DMS79 treated with DMSO at 0.1 percent for 48 hours (cell line): ENCODE data around the gene MAZ.
"Not testable (repeated sequence)": the region's sequence is repeated elsewhere in the genome, so short reads cannot be mapped to it uniquely, and the experiment has no call there.

Experiments
- DNase-seq: peaks from one replicate; lab custom pipeline; 2025; lab: John Stamatoyannopoulos, UW

MAZ gene

DNA sequence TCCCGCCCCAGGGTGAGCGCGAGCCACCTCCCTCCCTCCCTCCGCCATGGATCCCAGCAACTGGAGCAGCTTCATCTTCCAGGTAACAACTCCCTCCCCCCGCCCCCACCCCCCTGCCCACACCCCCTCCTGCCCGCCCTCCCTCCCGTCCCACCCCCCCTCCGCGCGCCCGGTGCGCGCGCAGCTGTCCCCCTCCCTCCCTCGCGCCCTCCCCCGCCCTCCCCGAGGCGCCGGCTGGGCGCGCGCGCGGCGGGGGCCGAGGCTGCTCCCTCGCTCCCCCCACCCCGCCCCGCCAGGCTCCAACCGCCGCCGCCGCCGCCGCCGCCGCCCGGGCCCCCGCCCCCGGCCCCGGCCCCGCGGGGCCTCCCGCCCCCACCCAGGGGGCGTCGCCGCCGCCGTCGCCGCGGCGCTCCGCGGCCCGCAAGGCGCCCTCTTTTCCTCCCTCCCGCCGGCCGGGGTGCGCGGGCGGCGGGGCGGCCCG is at the start of gene MAZ:
Gene MAZ, plus strand, starts transcription at position 431 of the 481 bp plus-strand sequence. CDS start 173 bp downstream, outside the sequence.
- peak; percentile 93 for DNase-seq

GRCh38 chr16:29756654-29757053 is 49.7 kb upstream of the MAZ start:
- DNase-seq, result no peak

- not testable (repeated sequence) for DNase-seq
Measured at GRCh38 chr16:29757086-29757485, 49.2 kb upstream of the MAZ start.

DNA sequence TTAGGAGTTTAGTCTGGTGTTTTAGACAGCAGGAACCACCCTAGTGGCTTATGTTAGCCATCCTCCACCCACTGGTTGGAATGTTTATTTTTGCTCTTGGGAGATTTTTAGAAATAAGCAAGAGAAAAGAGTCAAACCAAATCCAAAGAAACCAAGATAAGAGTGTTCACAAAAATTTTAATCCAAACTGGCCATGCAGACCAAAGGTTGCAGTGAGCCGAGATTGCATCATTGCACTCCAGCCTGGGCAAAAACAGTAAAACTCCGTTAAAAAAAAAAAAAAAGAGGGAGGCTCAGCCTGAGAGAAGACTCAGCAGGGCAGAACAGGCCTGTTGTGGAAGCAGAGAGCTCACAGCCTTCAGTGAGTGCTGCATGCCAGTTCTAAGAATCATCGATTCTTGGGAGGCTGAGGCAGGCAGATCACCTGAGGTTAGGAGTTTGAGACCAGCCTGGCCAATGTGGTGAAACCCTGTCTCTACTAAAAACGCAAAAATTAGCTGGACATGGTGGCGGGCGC is 48.3 kb upstream of the MAZ start:
- no peak for DNase-seq

DNA sequence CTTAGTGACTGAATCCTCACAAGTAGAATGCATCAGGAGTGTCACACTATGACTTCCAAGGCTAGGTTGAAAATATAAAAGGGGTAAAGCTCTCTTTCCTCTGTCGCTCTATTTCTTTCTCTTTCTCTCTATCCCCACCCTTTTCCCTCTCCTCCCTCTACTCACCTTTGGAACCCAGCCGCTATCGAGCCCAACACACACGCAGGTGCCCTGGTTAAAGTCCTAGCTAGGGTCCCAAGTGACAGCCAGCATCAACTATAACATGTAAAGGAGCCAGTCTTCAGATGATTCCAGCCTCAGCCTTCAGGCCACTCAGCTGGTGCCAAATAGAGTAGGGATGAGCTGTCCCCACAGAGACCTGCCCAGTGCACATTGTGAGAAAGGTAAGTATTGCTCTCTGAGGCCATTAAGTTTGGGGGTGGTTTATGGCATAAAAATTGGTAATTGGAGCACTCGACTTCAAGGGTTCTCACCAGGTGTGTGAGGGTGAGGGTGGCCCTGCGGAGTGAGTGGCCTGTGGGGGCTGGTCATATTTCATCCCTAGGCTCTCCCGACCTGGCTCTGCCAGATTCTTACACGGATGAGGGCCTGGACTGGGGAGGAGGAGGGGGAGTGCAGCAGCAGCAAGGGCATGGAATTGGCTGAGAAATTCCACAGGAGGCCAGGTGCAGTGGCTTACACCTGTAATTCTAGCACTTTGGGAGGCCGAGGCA is 45.6 kb upstream of the MAZ start:
- DNase-seq, result peak; percentile 98

DNA sequence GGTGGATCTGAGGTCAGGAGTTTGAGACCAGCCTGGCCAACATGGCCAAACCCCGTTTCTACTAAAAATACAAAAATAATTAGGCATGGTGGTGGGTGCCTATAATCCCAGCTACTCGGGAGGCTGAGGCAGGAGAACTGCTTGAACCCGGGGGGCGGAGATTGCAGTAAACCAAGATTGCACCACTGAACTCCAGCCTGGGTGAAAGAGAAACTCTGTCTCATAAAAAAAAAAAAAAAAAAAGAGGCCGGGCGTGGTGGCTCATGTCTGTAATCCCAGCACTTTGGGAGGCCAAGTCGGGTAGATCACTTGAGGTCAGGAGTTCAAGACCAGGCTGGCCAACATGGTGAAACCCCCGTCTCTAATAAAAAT is 45.1 kb upstream of the MAZ start:
- not testable (repeated sequence) for DNase-seq

GRCh38 chr16:29761882-29762281 is 44.4 kb upstream of the MAZ start:
- no peak for DNase-seq

- DNase-seq, result no peak
Measured at GRCh38 chr16:29763326-29763725, 43.0 kb upstream of the MAZ start.

GRCh38 chr16:29765167-29766032 is 40.9 kb upstream of the MAZ start:
- DNase-seq, result peak; percentile 96

DNA sequence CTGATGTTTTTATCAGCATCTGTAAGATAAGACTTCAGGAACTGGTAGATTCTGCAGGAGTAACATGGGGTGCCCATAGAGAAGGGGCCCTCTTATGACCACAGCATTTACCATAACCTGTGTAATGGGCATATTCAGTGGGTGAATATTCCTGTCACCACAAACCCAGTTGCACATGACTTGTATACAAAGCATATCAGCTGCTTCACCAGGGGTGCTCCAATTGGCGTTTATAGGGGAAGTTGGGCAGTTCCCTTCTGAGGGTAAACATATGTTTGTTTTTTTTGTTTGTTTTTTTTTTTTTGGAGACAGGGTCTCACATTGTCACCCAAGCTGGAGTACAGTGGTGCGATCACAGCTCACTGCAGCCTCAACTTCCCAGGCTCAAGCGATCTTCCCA is 39.8 kb upstream of the MAZ start:
- no peak for DNase-seq

- no peak for DNase-seq
Measured at GRCh38 chr16:29767062-29767461, 39.3 kb upstream of the MAZ start.

DNA sequence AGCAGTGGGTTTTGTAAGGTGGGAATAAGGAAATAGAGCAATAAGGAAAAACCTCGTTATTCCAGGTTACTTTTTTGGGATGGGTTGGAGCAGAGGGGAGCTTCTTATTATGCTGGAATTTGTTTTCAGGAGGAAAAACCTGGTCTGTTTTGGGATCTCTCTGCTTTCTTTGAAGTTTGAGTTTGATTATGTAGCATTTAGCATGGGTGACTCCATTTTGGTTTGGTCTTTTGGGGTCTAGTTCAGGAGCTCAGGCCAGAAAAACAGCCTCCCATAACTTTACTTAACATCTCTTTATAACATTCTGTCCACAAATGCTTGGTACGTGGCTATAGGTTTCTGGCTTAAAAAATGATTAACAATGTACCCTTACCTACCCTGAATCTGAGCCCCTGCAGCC is 36.8 kb upstream of the MAZ start:
- no peak for DNase-seq

DNA sequence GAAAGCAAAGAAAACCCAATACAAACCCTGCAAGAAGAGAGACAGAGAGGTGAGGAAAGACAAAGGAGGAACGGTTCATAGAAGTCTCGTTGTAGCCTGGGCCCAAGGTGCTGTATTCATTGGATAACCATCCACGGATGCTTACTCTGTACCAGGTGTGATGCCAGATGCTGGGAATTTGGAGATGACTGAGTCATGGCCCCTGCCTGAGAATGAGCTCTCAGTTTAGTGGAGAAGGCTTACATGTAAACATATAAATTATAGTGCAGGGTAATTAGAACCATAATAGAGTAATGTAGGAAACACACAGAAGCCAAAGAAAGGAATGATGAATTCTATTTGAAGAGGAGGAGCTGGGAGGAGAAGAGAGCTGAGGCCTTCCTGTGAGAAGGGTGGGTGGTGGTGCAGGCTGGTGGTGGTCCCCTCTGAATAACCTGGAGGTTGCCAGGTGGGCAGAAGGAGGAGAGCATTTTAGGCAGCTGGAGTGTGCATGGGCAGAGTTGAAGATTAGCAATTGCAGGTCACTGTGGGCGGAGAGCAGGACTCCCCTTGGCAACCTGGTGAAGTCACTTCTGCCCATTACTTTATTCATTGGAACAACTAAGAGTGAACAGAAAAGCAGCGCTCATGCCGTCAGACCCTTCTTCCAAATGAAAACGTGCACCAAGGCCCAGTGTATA is 35.9 kb upstream of the MAZ start:
- DNase-seq, result no peak

DNA sequence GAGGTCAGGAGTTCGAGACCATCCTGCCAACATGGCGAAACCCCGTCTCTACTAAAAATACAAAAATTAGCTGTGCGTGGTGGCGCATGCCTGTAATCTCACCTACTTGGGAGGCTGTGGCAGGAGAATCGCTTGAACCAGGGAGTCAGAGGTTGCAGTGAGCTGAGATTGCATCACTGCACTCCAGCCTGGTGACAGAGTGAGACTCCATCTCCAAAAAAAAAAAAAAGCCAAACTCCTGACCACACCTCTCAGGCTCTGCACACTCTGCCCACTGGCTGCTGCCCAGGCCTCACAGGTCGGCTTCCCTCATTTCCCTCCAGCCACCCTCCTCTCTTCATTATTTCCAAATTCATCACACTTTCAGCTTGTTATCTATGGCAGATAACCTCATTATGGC is 34.0 kb upstream of the MAZ start:
- DNase-seq, result not testable (repeated sequence)

DNA sequence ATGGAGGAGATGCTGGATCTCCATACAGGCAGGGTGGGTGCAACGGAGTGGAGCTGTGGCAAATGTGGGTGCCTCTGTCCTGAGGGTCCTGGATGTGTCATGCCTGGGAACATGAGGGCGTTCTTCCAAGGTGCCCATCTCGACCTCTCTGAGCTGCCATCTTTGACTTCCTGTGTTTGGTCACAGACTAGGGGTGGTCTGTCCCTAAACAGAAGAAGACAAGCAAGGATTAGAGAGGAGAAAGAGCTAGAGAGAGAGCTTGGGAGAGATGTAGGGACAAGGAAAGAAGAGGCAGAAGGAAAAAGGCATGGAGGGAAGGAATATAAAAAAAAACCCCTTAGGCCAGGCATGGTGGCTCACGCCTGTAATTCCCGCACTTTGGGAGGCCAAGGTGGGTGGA is 31.6 kb upstream of the MAZ start:
- DNase-seq, result no peak

GRCh38 chr16:29775742-29776408 is 30.5 kb upstream of the MAZ start:
- DNase-seq, result no peak

DNA sequence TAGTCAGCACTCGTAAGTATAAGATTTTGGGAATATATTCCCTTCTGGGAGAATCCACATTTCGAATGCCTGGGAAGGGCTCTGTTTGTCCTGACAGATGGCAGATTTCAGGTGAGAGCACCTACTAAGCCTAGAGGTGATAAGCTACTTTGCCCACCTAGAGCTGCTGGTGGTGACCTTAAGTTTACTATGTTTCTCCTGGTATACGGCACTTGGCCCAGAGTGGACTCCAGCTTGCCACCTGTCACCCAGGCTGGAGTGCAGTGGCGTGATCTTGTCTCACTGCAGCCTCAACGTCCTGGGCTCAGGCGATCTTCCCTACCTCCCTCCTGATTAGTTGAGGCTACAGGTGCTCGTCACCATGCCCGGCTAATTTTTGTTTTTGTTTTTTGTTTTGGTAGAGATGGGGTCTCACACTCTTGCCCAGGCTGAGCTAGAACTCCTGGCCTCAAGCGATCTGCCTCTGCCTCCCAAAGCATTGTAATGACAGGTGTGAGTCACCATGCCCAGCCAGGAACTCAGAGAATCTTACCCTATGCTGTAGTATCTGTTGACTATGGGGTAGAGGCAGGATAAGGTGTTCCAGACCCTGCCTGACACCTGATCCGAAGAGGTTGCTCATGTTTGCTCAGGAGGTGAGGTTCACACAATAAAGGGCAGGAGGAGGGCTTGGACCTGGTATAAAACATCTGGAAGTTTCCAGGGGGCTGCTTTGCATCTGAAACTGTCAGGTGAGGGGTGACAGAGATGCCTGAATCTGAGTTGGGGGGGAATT is 28.6 kb upstream of the MAZ start, which contains the start of gene ZG16:
Gene ZG16, plus strand, starts transcription at position 681 of the 775 bp plus-strand sequence. CDS start 1,011 bp downstream, outside the sequence.
- DNase-seq, result no peak

GRCh38 chr16:29779474-29779873 is 26.9 kb upstream of the MAZ start:
- no peak for DNase-seq

DNA sequence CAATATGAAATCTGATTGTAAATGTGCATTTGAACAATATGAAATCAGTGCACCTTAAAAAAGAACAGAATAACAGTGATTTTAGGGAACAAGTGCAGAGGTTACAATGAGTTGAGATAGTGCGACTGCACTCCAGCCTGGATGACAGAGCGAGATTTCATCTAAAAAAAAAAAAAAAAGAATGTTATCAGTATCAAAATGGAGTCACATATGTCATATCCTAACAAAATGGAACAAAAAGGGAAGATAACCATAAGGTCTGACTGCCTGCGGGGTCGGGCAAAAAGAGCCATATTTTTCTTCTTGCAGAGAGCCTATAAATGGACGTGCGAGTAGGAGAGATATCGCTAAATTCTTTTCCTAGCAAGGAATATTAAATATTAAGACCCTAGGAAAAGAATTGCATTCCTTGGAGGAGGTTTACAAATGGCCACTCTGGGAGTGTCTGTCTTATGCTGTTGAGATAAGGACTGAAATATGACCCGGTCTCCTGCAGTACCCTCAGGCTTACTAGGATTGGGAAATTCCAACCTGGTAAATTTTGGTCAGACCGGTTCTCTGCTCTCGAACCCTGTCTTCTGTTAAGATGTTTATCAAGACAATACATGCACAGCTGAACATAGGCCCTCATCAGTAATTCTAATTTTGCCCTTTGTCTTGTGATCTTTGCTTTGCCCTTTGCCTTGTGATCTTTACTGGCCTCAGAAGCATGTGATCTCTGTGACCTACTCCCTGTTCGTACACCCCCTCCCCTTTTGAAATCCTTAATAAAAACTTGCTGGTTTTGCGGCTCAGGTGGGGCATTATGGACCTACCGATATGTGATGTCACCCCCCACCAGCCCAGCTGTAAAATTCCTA is 23.0 kb upstream of the MAZ start:
- DNase-seq, result not testable (repeated sequence)

DNA sequence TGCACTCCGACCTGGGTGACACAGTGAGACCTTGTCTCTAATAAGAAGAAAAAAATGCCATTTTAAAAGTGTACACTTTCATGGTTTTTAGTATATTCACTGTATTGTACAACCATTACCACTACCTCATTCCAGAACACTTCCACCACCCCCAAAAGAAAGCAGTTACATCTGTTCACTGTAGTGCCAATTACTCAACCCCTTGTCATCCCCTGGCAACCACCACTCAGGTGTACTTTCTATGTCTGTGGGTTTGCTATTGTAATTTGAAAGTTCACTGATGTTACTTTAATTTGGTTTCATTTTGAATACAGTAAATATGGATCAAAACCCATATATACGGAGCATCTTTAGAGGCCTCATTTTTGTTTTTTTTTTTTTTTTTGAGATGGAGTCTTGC is 22.2 kb upstream of the MAZ start:
- DNase-seq, result no peak
